GM12878 (cell line): ENCODE measurements around the gene STOML3. TPM values are rescaled to one million over a fixed set of nuclear protein-coding genes. Genes with fewer than 3 reads are reported as not detected.

Experiments used
- ATAC-seq: fragments of 200-7000 bp; cut with Tn5 transposase; 3 replicates; pipeline ENCODE4 v1.9.1; 2020; ENCODE audit warnings: mild to moderate bottlenecking, moderate library complexity
- BruUV-seq: library from RNA; stranded (reverse); fragments of 400-500 nt; replicated peaks from 2 replicates; lab custom pipeline; 2021; lab: Mats Ljungman, UMichigan
- CTCF ChIA-PET: fragments of 300-600 bp; sonication (Branson Sonifier 250); formaldehyde crosslinking; extraction: SDS; loops from one replicate; lab custom pipeline; 2021; ENCODE audit warnings: inconsistent platforms; lab: Yijun Ruan, JAX
- POLR2A ChIA-PET: fragments of 350-600 bp; formaldehyde crosslinking; extraction: SDS; loops from one replicate; lab custom pipeline; 2021; ENCODE audit warnings: inconsistent platforms; lab: Charles Lee
- RAD21 ChIA-PET: fragments of 300-600 bp; sonication (Branson Sonifier 250); formaldehyde crosslinking; loops from one replicate; lab custom pipeline; 2023; ENCODE audit warnings: antibody characterized with exemption; ENCODE audit not compliant: unreplicated experiment; lab: Charles Lee
- SMC1A ChIA-PET: fragments of 300-600 bp; sonication (Branson Sonifier 250); formaldehyde crosslinking; loops from one replicate; lab custom pipeline; 2023; ENCODE audit not compliant: unreplicated experiment, uncharacterized antibody; lab: Charles Lee
- DNase-seq: peaks from one replicate; pipeline ENCODE4 v3.0.0-alpha.2; 2011; ENCODE audit warnings: low read depth, low spot score
- FAIRE-seq: peaks from 3 replicates; lab custom pipeline; 2011; peaks lifted over from hg19 to GRCh38; lab: Jason Lieb, UNC
- H2AFZ ChIP-seq: 2 replicates; pipeline ENCODE4 v1.6.0; 2011; ENCODE audit warnings: low read depth, low read length, control low read depth; ENCODE audit not compliant: control insufficient read depth
- H3K27ac ChIP-seq: 2 replicates; pipeline ENCODE4 v1.5.1; 2011; ENCODE audit warnings: control low read depth; ENCODE audit not compliant: control insufficient read depth, insufficient read depth
- H3K27me3 ChIP-seq, 2 experiments: replicated peaks in 1 of 2; 2 replicates each; pipeline versions ENCODE4 v1.6.0 to v1.6.1; 2011; ENCODE audit warnings: low read length in 1 of 2; ENCODE audit not compliant: control insufficient read depth in 2 of 2, insufficient read depth in 2 of 2
- H3K36me3 ChIP-seq, 2 experiments: 2 replicates each; pipeline ENCODE4 v1.5.1; 2011; ENCODE audit warnings: low read length in 1 of 2; ENCODE audit not compliant: control insufficient read depth in 2 of 2, insufficient read depth in 2 of 2
- H3K4me1 ChIP-seq: 2 replicates; pipeline ENCODE4 v1.6.1; 2011; ENCODE audit warnings: mild to moderate bottlenecking, low read length, moderate library complexity, mixed read lengths; ENCODE audit not compliant: control insufficient read depth, insufficient read depth
- H3K4me2 ChIP-seq: 2 replicates; pipeline ENCODE4 v1.6.0; 2011; ENCODE audit warnings: control low read depth; ENCODE audit not compliant: control insufficient read depth, insufficient read depth
- H3K4me3 ChIP-seq: fragments of 200-600 bp; sonication (generic); 2 replicates; pipeline ENCODE4 v1.5.1; 2016
- H3K79me2 ChIP-seq: 2 replicates; pipeline ENCODE4 v1.6.0; 2011; ENCODE audit warnings: low read length; ENCODE audit not compliant: control insufficient read depth, insufficient read depth
- H3K9ac ChIP-seq: 2 replicates; pipeline ENCODE4 v1.8.0; 2011; ENCODE audit warnings: low read length, control low read depth, mixed read lengths; ENCODE audit not compliant: control insufficient read depth, insufficient read depth
- H3K9me3 ChIP-seq: replicated peaks from 3 replicates; pipeline ENCODE4 v1.5.1; 2011; ENCODE audit warnings: mild to moderate bottlenecking, low read length; ENCODE audit not compliant: control insufficient read depth, insufficient read depth
- H4K20me1 ChIP-seq: 2 replicates; pipeline ENCODE4 v1.6.0; 2011; ENCODE audit not compliant: control insufficient read depth, insufficient read depth
- BACH1 ChIP-seq: fragments of 450-650 bp; IDR thresholded peaks from 2 replicates; pipeline ENCODE4 v1.6.1; 2017; ENCODE audit warnings: mild to moderate bottlenecking, borderline replicate concordance
- CTCF ChIP-seq, 3 experiments: IDR thresholded peaks in 2 of 3; conservative IDR thresholded peaks in 1 of 3; 2 replicates each; pipeline ENCODE4 v1.5.1; 2011; ENCODE audit warnings: low read depth in 3 of 3, low read length in 3 of 3, mild to moderate bottlenecking in 3 of 3, control low read depth in 2 of 3, moderate library complexity in 2 of 3, inconsistent platforms in 1 of 3, mixed read lengths in 1 of 3; ENCODE audit not compliant: control insufficient read depth in 2 of 3, insufficient read depth in 1 of 3; ENCODE audit errors: extremely low read depth in 1 of 3
- ESRRA ChIP-seq: IDR thresholded peaks from 2 replicates; pipeline ENCODE4 v1.6.1; 2012; ENCODE audit warnings: mild to moderate bottlenecking, low read length, improper control_type of control experiment
- TARDBP ChIP-seq: IDR thresholded peaks from 2 replicates; pipeline ENCODE4 v1.6.1; 2016; ENCODE audit warnings: borderline replicate concordance
- ZNF24 ChIP-seq: fragments of 450-650 bp; IDR thresholded peaks from 2 replicates; pipeline ENCODE4 v1.6.1; 2017; ENCODE audit warnings: antibody characterized with exemption, mild to moderate bottlenecking
- ZZZ3 ChIP-seq: IDR thresholded peaks from 2 replicates; pipeline ENCODE4 v1.6.1; 2011; ENCODE audit warnings: low read depth; ENCODE audit not compliant: control insufficient read depth, insufficient read length
- WGBS: methylation state at CpG from one replicate; pipeline ENCODE4 v1.1.6; 2016; ENCODE audit warnings: low lambda C conversion rate; ENCODE audit not compliant: insufficient replicate concordance, insufficient coverage; ENCODE audit errors: missing lambda C conversion rate; 5-methylcytosine and 5-hydroxymethylcytosine counted together
- in situ Hi-C: fragments of 300-500 bp; cut with MboI; formaldehyde crosslinking; loops from 9 replicates; pipeline ENCODE4 v1.14.3; 2018; ENCODE audit warnings: mixed read lengths
- intact Hi-C: fragments of 100-400 bp; cut with micrococcal nuclease; formaldehyde crosslinking; loops from one replicate; pipeline ENCODE4 v1.14.2; 2022; ENCODE audit not compliant: unreplicated experiment
- polyA plus RNA-seq, 11 experiments: library from polyadenylated mRNA; depleted of rRNA in 4 of 11; unstranded in 6 of 11; stranded (reverse) in 5 of 11; fragments of >200 nt; fragmentation: Nextera tagmentation in 4 of 11; fragmentation: Illumina TruSeq in 1 of 11; extraction: Ambion mirVana in 4 of 11; extraction: Trizol in 1 of 11; gene quantifications; 1 replicate in 1 of 11; 2 replicates in 10 of 11; pipeline versions ENCODE4 v1.2.1 to v1.2.3, GENCODE V29; 2011 to 2016; ENCODE audit warnings: inconsistent platforms in 2 of 11, missing spikeins in 2 of 11, low read depth in 1 of 11
- total RNA-seq, 4 experiments: library from RNA; depleted of rRNA in 3 of 4; stranded (reverse); fragments of >200 nt in 3 of 4; fragmentation: Illumina TruSeq in 1 of 4; extraction: Trizol in 1 of 4; gene quantifications; 2 replicates each; pipeline versions ENCODE4 v1.2.1 to v1.2.3, GENCODE V29; 2013 to 2021
- TF ChIP-seq, protein P1 (sequence below): IDR thresholded peaks from 2 replicates; pipeline ENCODE4 v1.6.1; 2011; ENCODE audit warnings: mild to moderate bottlenecking, low read depth, low read length, moderate library complexity; ENCODE audit not compliant: insufficient replicate concordance
- TF ChIP-seq, protein P2 (sequence below): IDR thresholded peaks from 2 replicates; pipeline ENCODE4 v1.6.1; 2012; ENCODE audit warnings: low read depth, low read length, improper control_type of control experiment
- TF ChIP-seq, protein P3 (sequence below): IDR thresholded peaks from 2 replicates; pipeline ENCODE4 v1.6.1; 2012; ENCODE audit warnings: low read length, inconsistent platforms

STOML3 gene
- total and polyA plus RNA-seq, 10 of the 15 experiments (the other 5 are each of a cell fraction or from before 2014, with no cell fraction given): not detected

DNA sequence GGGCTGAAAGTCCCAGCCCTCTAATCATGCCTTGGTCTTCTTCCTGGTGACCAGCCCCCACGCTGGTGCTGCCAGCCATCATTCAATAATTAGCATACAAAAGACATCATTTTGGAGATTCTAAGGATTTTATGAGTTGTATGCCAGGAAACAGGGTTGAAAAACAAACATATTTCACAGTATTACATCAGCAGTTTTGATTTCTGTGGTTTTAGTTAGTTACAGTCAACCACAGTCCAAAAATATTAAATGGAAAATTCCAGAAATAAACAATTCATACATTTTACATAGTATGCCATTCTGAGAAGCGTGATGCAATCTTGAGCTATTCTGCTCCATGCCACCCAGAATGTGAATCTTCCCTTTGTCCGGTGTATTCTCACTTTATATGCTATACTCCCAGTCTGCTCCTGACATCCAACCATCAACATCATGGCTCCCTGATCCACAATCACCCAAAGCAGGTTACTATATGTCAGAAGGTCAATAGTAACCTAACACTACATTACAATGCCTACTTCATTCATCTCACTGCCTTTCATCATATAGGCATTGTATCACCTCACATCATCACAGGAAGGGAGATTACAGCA lies 49.2 kb downstream of the STOML3 start:
- CTCF ChIA-PET: interaction anchor here (0.9 kb wide), 1 partner anchor 9 kb away, joined by 3 read pairs; no protein-coding TSS in a partner anchor
- FAIRE-seq (no peak), ATAC-seq (no peak), DNase-seq (no peak)
- H3K4me3 ChIP-seq: no peak overlapping the region
- no peaks in the 10 kb centered on the region for H3K4me1 ChIP-seq
- H3K27me3 ChIP-seq: no peaks in the 10 kb centered on the region
- no peaks in the 10 kb centered on the region for H3K9me3 ChIP-seq
- WGBS: 17% methylated on average over 3 of the region's 3 CpGs
- H2AFZ ChIP-seq: no peak overlapping the region
- no peaks in the 10 kb centered on the region for H3K36me3 ChIP-seq
- intact Hi-C loops: no loop called here
- no peak overlapping the region for H3K27ac ChIP-seq
- SMC1A ChIA-PET: no interaction called here
- no TSS peak for BruUV-seq
- H3K4me2 ChIP-seq: no peak overlapping the region
- no peaks in the 10 kb centered on the region for H3K79me2 ChIP-seq
- no peaks in the 10 kb centered on the region for H4K20me1 ChIP-seq
- POLR2A ChIA-PET: no interaction called here
- TF ChIP-seq, protein P1, sequence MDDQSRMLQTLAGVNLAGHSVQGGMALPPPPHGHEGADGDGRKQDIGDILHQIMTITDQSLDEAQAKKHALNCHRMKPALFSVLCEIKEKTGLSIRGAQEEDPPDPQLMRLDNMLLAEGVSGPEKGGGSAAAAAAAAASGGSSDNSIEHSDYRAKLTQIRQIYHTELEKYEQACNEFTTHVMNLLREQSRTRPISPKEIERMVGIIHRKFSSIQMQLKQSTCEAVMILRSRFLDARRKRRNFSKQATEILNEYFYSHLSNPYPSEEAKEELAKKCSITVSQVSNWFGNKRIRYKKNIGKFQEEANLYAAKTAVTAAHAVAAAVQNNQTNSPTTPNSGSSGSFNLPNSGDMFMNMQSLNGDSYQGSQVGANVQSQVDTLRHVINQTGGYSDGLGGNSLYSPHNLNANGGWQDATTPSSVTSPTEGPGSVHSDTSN: no peak
- TF ChIP-seq ESRRA (no peak), CTCF (IDR thresholded peaks at IDR 0.05 in 2 of 3, conservative IDR thresholded peaks at IDR 0.05 in 1 of 3; ENCODE audit: control insufficient read depth in 2 of 3, extremely low read depth in 1 of 3, insufficient read depth in 1 of 3, low read depth in 3 of 3, low read length in 3 of 3) (no peak), BACH1 (no peak), ZZZ3 (no peak), ZNF24 (no peak), TARDBP (no peak)
- TF ChIP-seq, protein P2, sequence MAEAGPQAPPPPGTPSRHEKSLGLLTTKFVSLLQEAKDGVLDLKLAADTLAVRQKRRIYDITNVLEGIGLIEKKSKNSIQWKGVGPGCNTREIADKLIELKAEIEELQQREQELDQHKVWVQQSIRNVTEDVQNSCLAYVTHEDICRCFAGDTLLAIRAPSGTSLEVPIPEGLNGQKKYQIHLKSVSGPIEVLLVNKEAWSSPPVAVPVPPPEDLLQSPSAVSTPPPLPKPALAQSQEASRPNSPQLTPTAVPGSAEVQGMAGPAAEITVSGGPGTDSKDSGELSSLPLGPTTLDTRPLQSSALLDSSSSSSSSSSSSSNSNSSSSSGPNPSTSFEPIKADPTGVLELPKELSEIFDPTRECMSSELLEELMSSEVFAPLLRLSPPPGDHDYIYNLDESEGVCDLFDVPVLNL: no peak
- TF ChIP-seq, protein P3, sequence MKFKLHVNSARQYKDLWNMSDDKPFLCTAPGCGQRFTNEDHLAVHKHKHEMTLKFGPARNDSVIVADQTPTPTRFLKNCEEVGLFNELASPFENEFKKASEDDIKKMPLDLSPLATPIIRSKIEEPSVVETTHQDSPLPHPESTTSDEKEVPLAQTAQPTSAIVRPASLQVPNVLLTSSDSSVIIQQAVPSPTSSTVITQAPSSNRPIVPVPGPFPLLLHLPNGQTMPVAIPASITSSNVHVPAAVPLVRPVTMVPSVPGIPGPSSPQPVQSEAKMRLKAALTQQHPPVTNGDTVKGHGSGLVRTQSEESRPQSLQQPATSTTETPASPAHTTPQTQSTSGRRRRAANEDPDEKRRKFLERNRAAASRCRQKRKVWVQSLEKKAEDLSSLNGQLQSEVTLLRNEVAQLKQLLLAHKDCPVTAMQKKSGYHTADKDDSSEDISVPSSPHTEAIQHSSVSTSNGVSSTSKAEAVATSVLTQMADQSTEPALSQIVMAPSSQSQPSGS: no peak
- TF ChIP-seq, all 136 proteins: peak for 0
- RAD21 ChIA-PET: no interaction called here
- in situ Hi-C loops: no loop called here
- H3K9ac ChIP-seq: no peak overlapping the region
